HepG2 (cell line): Measurements from ENCODE around the gene TENT5A. TPM values are rescaled to one million over a fixed set of nuclear protein-coding genes. Genes with fewer than 3 reads are reported as not detected.
A peak's percentile ranks its signal among the peaks of the same experiment; 100 is the strongest.

ENCODE experiments used
- ATF2 ChIP-seq: sonication (generic); formaldehyde crosslinking; IDR thresholded peaks from 2 replicates; pipeline ENCODE4 v1.4.0; 2020; ENCODE audit warnings: missing genetic modification reagents
- FOXC1 ChIP-seq: sonication (generic); formaldehyde crosslinking; IDR thresholded peaks from 2 replicates; pipeline ENCODE4 v1.8.0; 2022; ENCODE audit warnings: mild to moderate bottlenecking, missing genetic modification reagents, borderline replicate concordance
- HDAC1 ChIP-seq: sonication (generic); formaldehyde crosslinking; IDR thresholded peaks from 2 replicates; pipeline ENCODE4 v1.5.1; 2020; ENCODE audit warnings: mild to moderate bottlenecking, missing genetic modification reagents
- HOXA3 ChIP-seq: sonication (generic); formaldehyde crosslinking; IDR thresholded peaks from 2 replicates; pipeline ENCODE4 v1.5.0; 2020; ENCODE audit warnings: missing genetic modification reagents
- HOXA7 ChIP-seq: sonication (generic); formaldehyde crosslinking; IDR thresholded peaks from 2 replicates; pipeline ENCODE4 v1.8.1; 2022; ENCODE audit warnings: mild to moderate bottlenecking, missing genetic modification reagents, moderate library complexity
- HOXA9 ChIP-seq: sonication (generic); formaldehyde crosslinking; IDR thresholded peaks from 2 replicates; pipeline ENCODE4 v1.8.1; 2022; ENCODE audit warnings: missing genetic modification reagents, mild to moderate bottlenecking, moderate library complexity, borderline replicate concordance
- KMT2A ChIP-seq: sonication (generic); formaldehyde crosslinking; IDR thresholded peaks from 2 replicates; pipeline ENCODE4 v1.4.0; 2020; ENCODE audit warnings: missing genetic modification reagents
- NFE2 ChIP-seq: sonication (generic); formaldehyde crosslinking; IDR thresholded peaks from 2 replicates; pipeline ENCODE4 v1.4.0; 2020; ENCODE audit warnings: missing genetic modification reagents
- NPAS2 ChIP-seq: sonication (generic); formaldehyde crosslinking; IDR thresholded peaks from 2 replicates; pipeline ENCODE4 v1.8.0; 2022; ENCODE audit warnings: mild to moderate bottlenecking, missing genetic modification reagents, borderline replicate concordance
- REL ChIP-seq: sonication (generic); formaldehyde crosslinking; conservative IDR thresholded peaks from 2 replicates; pipeline ENCODE4 v1.8.0; 2022; ENCODE audit warnings: mild to moderate bottlenecking, missing genetic modification reagents, moderate library complexity
- SIX4 ChIP-seq: sonication (generic); formaldehyde crosslinking; IDR thresholded peaks from 2 replicates; pipeline ENCODE4 v1.4.0; 2020; ENCODE audit warnings: missing genetic modification reagents
- SMARCC2 ChIP-seq: fragments of 450-650 bp; IDR thresholded peaks from 2 replicates; pipeline ENCODE4 v1.6.1; 2017; ENCODE audit warnings: antibody characterized with exemption, mild to moderate bottlenecking
- TEF ChIP-seq: sonication (generic); formaldehyde crosslinking; IDR thresholded peaks from 2 replicates; pipeline ENCODE4 v1.5.0; 2020; ENCODE audit warnings: missing genetic modification reagents
- TRAFD1 ChIP-seq: sonication (generic); formaldehyde crosslinking; IDR thresholded peaks from 2 replicates; pipeline ENCODE4 v1.5.1; 2020; ENCODE audit warnings: missing genetic modification reagents, mild to moderate bottlenecking, borderline replicate concordance
- WIZ ChIP-seq: sonication (generic); formaldehyde crosslinking; IDR thresholded peaks from 2 replicates; pipeline ENCODE4 v1.5.1; 2020; ENCODE audit warnings: mild to moderate bottlenecking, missing genetic modification reagents
- ZBTB34 ChIP-seq: sonication (generic); formaldehyde crosslinking; IDR thresholded peaks from 2 replicates; pipeline ENCODE4 v1.8.0; 2022; ENCODE audit warnings: mild to moderate bottlenecking, missing genetic modification reagents
- ZBTB39 ChIP-seq: sonication (generic); formaldehyde crosslinking; IDR thresholded peaks from 2 replicates; pipeline ENCODE4 v1.5.0; 2020; ENCODE audit warnings: missing genetic modification reagents
- ZFP36L1 ChIP-seq: sonication (generic); formaldehyde crosslinking; IDR thresholded peaks from 2 replicates; pipeline ENCODE4 v1.8.0; 2022; ENCODE audit warnings: mild to moderate bottlenecking, missing genetic modification reagents, moderate library complexity
- ZNF543 ChIP-seq: sonication (generic); formaldehyde crosslinking; IDR thresholded peaks from 2 replicates; pipeline ENCODE4 v1.4.0; 2020; ENCODE audit warnings: mild to moderate bottlenecking, missing genetic modification reagents
- ZNF589 ChIP-seq: sonication (generic); formaldehyde crosslinking; conservative IDR thresholded peaks from 2 replicates; pipeline ENCODE4 v1.8.0; 2022; ENCODE audit warnings: mild to moderate bottlenecking, moderate library complexity, missing genetic modification reagents
- ZNF713 ChIP-seq: sonication (generic); formaldehyde crosslinking; IDR thresholded peaks from 2 replicates; pipeline ENCODE4 v1.4.0; 2020; ENCODE audit warnings: mild to moderate bottlenecking, missing genetic modification reagents
- ZNF775 ChIP-seq: sonication (generic); formaldehyde crosslinking; IDR thresholded peaks from 2 replicates; pipeline ENCODE4 v1.4.0; 2020; ENCODE audit warnings: missing genetic modification reagents, mild to moderate bottlenecking, moderate library complexity, borderline replicate concordance
- ZNF839 ChIP-seq: sonication (generic); formaldehyde crosslinking; IDR thresholded peaks from 2 replicates; pipeline ENCODE4 v1.4.0; 2020; ENCODE audit warnings: missing genetic modification reagents, mild to moderate bottlenecking, borderline replicate concordance
- polyA plus RNA-seq, 8 experiments: library from polyadenylated mRNA; depleted of rRNA in 3 of 8; stranded (reverse) in 7 of 8; unstranded in 1 of 8; fragments of >200 nt; fragmentation: Illumina TruSeq in 4 of 8; extraction: Trizol in 4 of 8; gene quantifications; 2 replicates each; pipeline versions ENCODE4 v1.2.1 to v1.2.3, GENCODE V29; 2011 to 2016; ENCODE audit warnings: low read depth in 4 of 8, missing spikeins in 1 of 8, mixed read lengths in 1 of 8; ENCODE audit not compliant: insufficient read depth in 1 of 8
- total RNA-seq, 5 experiments: library from RNA; depleted of rRNA; stranded (reverse); fragments of >200 nt; fragmentation: Illumina TruSeq; extraction: Trizol; gene quantifications; 2 replicates each; pipeline ENCODE4 v1.2.3, GENCODE V29; 2016; ENCODE audit warnings: low read depth in 1 of 5

The TENT5A gene
- total and polyA plus RNA-seq, 2 of the 13 experiments (the other 11 are each of a cell fraction or from before 2014, with no cell fraction given): 8.0 to 13.8 TPM

- no peak for TF ChIP-seq WIZ (CRISPR knock-in tag)
- TF ChIP-seq ZNF589 (CRISPR knock-in tag): no peak
- 0 out of 2 replicates have a peak, but pooled peaks have one; percentile 69 for TF ChIP-seq HOXA9 (CRISPR knock-in tag)
- TF ChIP-seq ZBTB39 (CRISPR knock-in tag): peak; percentile 87
- TF ChIP-seq TEF: peak; percentile 85
- TF ChIP-seq SIX4 (CRISPR knock-in tag): no peak
- TF ChIP-seq NFE2 (CRISPR knock-in tag): no peak
- TF ChIP-seq ZBTB34 (CRISPR knock-in tag): no peak
- no peak for TF ChIP-seq SMARCC2
- TF ChIP-seq ATF2 (CRISPR knock-in tag): peak; percentile 50
- no peak for TF ChIP-seq KMT2A (CRISPR knock-in tag)
- TF ChIP-seq HOXA3 (CRISPR knock-in tag): peak; percentile 93
- TF ChIP-seq ZNF543 (CRISPR knock-in tag): peak; percentile 80
- peak; percentile 85 for TF ChIP-seq FOXC1 (CRISPR knock-in tag)
- TF ChIP-seq HDAC1: peak; percentile 73
- no peak for TF ChIP-seq HOXA7
- no peak for TF ChIP-seq ZNF713 (CRISPR knock-in tag)
- no peak for TF ChIP-seq TRAFD1 (CRISPR knock-in tag)
- peak; percentile 93 for TF ChIP-seq ZFP36L1 (CRISPR knock-in tag)
- no peak for TF ChIP-seq REL (CRISPR knock-in tag)
- no peak for TF ChIP-seq NPAS2 (CRISPR knock-in tag)
- peak; percentile 49; the same call in 1 of the 2 replicates for TF ChIP-seq ZNF775 (CRISPR knock-in tag)
- no peak for TF ChIP-seq ZNF839 (CRISPR knock-in tag)
Observed at GRCh38 chr6:81752921-81753710, 635 bp upstream of the TENT5A start (continued).
